GM19025 (cell line): Measurements from ENCODE around the gene SP8.

Experiments used
- ATAC-seq: cut with Tn5 transposase; IDR thresholded peaks from one replicate; pipeline ENCODE4 v1.9.1; 2021; ENCODE audit warnings: mild to moderate bottlenecking, low read depth, moderate library complexity; ENCODE audit not compliant: unreplicated experiment

The SP8 gene

GRCh38 chr7:20776942-20777341 is 9.7 kb downstream of the SP8 start:
- ATAC-seq: no peak

- ATAC-seq: no peak
Observed at GRCh38 chr7:20776214-20776911, 10.3 kb downstream of the SP8 start.

- ATAC-seq: no peak
Observed at GRCh38 chr7:20754001-20754400, 32.7 kb downstream of the SP8 start.

DNA sequence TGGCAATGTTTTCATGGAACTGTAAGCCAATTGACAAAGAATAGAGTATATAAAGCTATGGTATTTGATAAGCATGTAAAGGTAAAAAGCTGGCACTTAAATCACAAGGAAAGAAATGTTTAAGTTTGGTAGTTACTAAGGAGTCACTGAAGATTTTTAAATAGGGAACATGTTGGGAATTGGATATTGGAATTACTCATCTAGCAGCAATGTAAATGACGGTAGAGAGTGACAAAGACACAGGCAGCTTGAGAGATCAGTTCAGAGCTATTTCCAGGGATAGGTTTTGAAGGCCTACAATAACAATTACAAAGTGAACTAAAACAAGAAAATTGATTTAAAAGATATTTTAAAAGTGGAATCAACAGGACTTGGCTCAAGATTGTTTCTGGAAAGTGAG is 36.8 kb downstream of the SP8 start:
- ATAC-seq: no peak

DNA sequence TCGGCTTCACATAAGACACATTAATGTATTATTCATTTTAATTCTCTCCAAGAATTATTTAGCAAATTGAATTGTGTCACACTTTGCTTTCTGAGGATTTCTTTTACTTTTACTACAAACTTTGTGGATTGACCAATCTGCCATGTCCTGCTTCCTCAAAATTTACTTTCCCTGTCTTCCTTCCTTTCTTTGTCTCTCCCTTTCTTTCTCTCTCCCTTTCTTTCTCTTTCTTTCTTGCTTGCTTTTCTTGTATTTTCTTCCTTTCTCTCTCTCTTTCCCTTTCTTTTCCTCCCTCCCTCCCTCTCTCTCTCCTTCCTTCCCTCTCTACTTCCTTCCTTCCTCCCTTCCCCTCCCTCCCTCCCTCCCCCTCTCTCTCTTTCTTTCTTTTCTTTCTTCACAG is 37.8 kb downstream of the SP8 start:
- ATAC-seq: no peak

- no peak for ATAC-seq
Observed at GRCh38 chr7:20747001-20747400, 39.7 kb downstream of the SP8 start.

DNA sequence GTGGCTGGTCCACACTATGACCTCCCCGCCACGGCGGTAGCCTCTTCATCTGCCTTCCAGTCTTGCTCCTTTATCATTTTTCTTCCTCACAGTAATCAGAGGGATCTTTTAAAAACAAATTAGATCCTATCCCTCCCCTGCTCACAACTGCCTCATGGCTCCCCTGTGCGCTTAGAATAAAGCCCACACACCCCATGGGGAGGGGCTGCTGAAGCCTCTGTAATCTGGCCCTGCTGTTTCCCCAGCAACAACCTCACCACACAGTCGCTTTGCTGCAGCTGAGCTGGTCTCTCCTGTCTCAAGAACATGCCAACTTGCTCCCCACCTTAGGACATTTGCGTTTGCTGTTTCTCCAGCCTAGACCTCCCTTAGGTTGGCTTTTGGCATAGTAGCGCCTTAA is 41.0 kb downstream of the SP8 start:
- no peak for ATAC-seq

GRCh38 chr7:20744954-20745446 is 41.7 kb downstream of the SP8 start:
- no peak for ATAC-seq

GRCh38 chr7:20742913-20743312 is 43.8 kb downstream of the SP8 start:
- no peak for ATAC-seq

- peak; percentile 35 for ATAC-seq
Observed at GRCh38 chr7:20741801-20742200, 44.9 kb downstream of the SP8 start.

- ATAC-seq: peak; percentile 8
Observed at GRCh38 chr7:20738518-20739481, 47.9 kb downstream of the SP8 start.

GRCh38 chr7:20737840-20738448 is 48.7 kb downstream of the SP8 start:
- peak; percentile 59 for ATAC-seq

DNA sequence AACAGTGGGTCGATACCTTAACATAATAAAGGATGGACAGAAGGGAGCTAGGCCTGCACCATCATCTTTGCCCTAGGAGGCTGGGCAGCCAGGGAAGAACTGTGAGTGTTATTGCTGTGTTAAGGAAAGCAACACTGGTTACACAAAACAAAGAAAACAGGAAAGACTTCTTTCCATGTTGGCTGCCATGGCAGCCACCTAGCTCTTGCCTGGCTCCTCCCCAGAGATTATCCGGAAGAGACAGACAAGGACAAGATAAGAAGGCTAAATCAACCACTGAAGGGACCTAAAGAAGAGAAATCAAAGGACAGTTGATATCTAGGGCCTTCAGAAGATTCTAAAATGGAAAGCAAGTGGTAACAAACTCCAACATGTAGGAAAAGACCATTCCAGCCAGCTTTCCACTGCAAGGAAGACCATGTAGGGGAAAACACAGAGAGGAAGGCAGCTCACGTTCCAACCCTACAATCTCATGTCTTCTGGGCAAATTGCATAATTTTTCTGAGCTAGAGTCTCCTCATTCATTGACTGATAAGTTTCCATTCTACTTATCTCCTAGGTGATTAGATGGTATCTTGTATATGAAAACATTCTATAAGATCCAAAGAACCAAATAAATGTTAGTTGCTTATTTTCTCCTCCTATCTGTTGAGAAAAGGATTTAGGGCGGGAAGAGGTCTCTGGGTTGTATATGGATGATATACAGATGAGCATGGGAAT is 51.2 kb downstream of the SP8 start:
- ATAC-seq: no peak
